NT2/D1 (cell line): ENCODE results near the gene SLC25A45.

Experiments
- DNase-seq: peaks from one replicate; pipeline ENCODE4 v3.0.0-alpha.2; 2011; ENCODE audit warnings: low read depth, low spot score
- H3K27me3 ChIP-seq: 2 replicates; pipeline ENCODE4 v1.6.0; 2011; ENCODE audit warnings: mild to moderate bottlenecking; ENCODE audit not compliant: insufficient read length, insufficient read depth
- H3K36me3 ChIP-seq: 2 replicates; pipeline ENCODE4 v1.6.1; 2011; ENCODE audit warnings: mild to moderate bottlenecking, low read length, mixed read lengths; ENCODE audit not compliant: insufficient read depth, insufficient read length
- H3K4me1 ChIP-seq: 2 replicates; pipeline ENCODE4 v1.5.1; 2011; ENCODE audit not compliant: insufficient read depth, insufficient read length
- H3K4me3 ChIP-seq: 2 replicates; pipeline ENCODE4 v1.5.1; 2011; ENCODE audit warnings: low read depth; ENCODE audit not compliant: insufficient read length
- H3K9ac ChIP-seq: 2 replicates; pipeline ENCODE4 v1.6.0; 2011; ENCODE audit warnings: low read depth; ENCODE audit not compliant: insufficient read length
- H3K9me3 ChIP-seq: 2 replicates; pipeline ENCODE4 v1.5.1; 2011; ENCODE audit warnings: mild to moderate bottlenecking, low read length; ENCODE audit not compliant: insufficient read depth
- SUZ12 ChIP-seq: IDR thresholded peaks from 2 replicates; pipeline ENCODE4 v1.6.1; 2011; ENCODE audit not compliant: insufficient read length, insufficient read depth; ENCODE audit errors: extremely low read depth
- YY1 ChIP-seq: IDR thresholded peaks from 2 replicates; pipeline ENCODE4 v1.6.1; 2011; ENCODE audit not compliant: insufficient read length, insufficient read depth
- ZNF274 ChIP-seq: IDR thresholded peaks from 2 replicates; pipeline ENCODE4 v1.6.1; 2011; ENCODE audit warnings: mild to moderate bottlenecking, low read depth, low read length

Gene SLC25A45

GRCh38 chr11:65393513-65394079, 11.2 kb upstream of the SLC25A45 start:
- peak overlapping the region; percentile 34 for H3K9ac ChIP-seq
- no peaks in the 10 kb centered on the region for H3K9me3 ChIP-seq
- no peaks in the 10 kb centered on the region for H3K27me3 ChIP-seq
- no peak for DNase-seq
- H3K4me3 ChIP-seq = no peak overlapping the region
- TF ChIP-seq ZNF274 (no peak), SUZ12 (no peak), YY1 (no peak)
- H3K4me1 ChIP-seq = peaks cover 41% of the 10 kb centered on the region
- H3K36me3 ChIP-seq = peaks cover 86% of the 10 kb centered on the region

- Histone ChIP-seq H3K9me3 (no peaks in the 10 kb centered on the region), H3K4me1 (peaks cover 43% of the 10 kb centered on the region), H3K27me3 (no peaks in the 10 kb centered on the region), H3K4me3 (no peak overlapping the region), H3K9ac (no peak overlapping the region), H3K36me3 (peaks cover 86% of the 10 kb centered on the region)
- TF ChIP-seq SUZ12 = no peak
- no peak for TF ChIP-seq YY1
- no peak for TF ChIP-seq ZNF274
- no peak for DNase-seq
Observed at GRCh38 chr11:65392899-65393298, 10.5 kb upstream of the SLC25A45 start.

- peaks cover 44% of the 10 kb centered on the region for H3K4me1 ChIP-seq
- TF ChIP-seq YY1 (no peak), SUZ12 (no peak), ZNF274 (no peak)
Observed at GRCh38 chr11:65392186-65392829, 9.9 kb upstream of the SLC25A45 start.

GRCh38 chr11:65390996-65391395, 8.6 kb upstream of the SLC25A45 start:
- peak; percentile 42 for DNase-seq
- no peak overlapping the region for H3K4me3 ChIP-seq
- no peak for TF ChIP-seq ZNF274
- TF ChIP-seq SUZ12 = no peak
- no peak for TF ChIP-seq YY1
- peaks cover 44% of the 10 kb centered on the region for H3K4me1 ChIP-seq
- no peaks in the 10 kb centered on the region for H3K27me3 ChIP-seq
- H3K9me3 ChIP-seq = no peaks in the 10 kb centered on the region
- H3K9ac ChIP-seq = peak overlapping the region; percentile 23
- peaks cover 72% of the 10 kb centered on the region for H3K36me3 ChIP-seq

More at GRCh38 chr11:65392186-65392829, 9.9 kb upstream of the SLC25A45 start:
- H3K9ac ChIP-seq = no peak overlapping the region
- no peaks in the 10 kb centered on the region for H3K27me3 ChIP-seq
- DNase-seq = no peak
- no peaks in the 10 kb centered on the region for H3K9me3 ChIP-seq
- peaks cover 86% of the 10 kb centered on the region for H3K36me3 ChIP-seq
- no peak overlapping the region for H3K4me3 ChIP-seq

GRCh38 chr11:65390099-65390941, 7.9 kb upstream of the SLC25A45 start:
- TF ChIP-seq ZNF274 = no peak
- no peak for TF ChIP-seq SUZ12
- no peak for TF ChIP-seq YY1
- no peak for DNase-seq
- H3K4me3 ChIP-seq = no peak overlapping the region

GRCh38 chr11:65389294-65389980, 7.0 kb upstream of the SLC25A45 start:
- H3K36me3 ChIP-seq = peaks cover 58% of the 10 kb centered on the region
- H3K27me3 ChIP-seq = no peaks in the 10 kb centered on the region
- peaks cover 46% of the 10 kb centered on the region for H3K4me1 ChIP-seq
- DNase-seq = no peak
- no peak overlapping the region for H3K9ac ChIP-seq
- no peak for TF ChIP-seq YY1
- TF ChIP-seq ZNF274 = no peak
- H3K9me3 ChIP-seq = no peaks in the 10 kb centered on the region
- H3K4me3 ChIP-seq = no peak overlapping the region

More at GRCh38 chr11:65390099-65390941, 7.9 kb upstream of the SLC25A45 start:
- H3K27me3 ChIP-seq = no peaks in the 10 kb centered on the region
- peak overlapping the region; percentile 37 for H3K9ac ChIP-seq
- peaks cover 44% of the 10 kb centered on the region for H3K4me1 ChIP-seq
- no peaks in the 10 kb centered on the region for H3K9me3 ChIP-seq
- peaks cover 66% of the 10 kb centered on the region for H3K36me3 ChIP-seq

- peaks cover 46% of the 10 kb centered on the region for H3K4me1 ChIP-seq
- H3K9me3 ChIP-seq = no peaks in the 10 kb centered on the region
- no peak overlapping the region for H3K4me3 ChIP-seq
- H3K9ac ChIP-seq = no peak overlapping the region
- no peaks in the 10 kb centered on the region for H3K27me3 ChIP-seq
- peaks cover 51% of the 10 kb centered on the region for H3K36me3 ChIP-seq
- TF ChIP-seq YY1 = no peak
- TF ChIP-seq SUZ12 = no peak
- TF ChIP-seq ZNF274 = no peak
- DNase-seq = no peak
Observed at GRCh38 chr11:65388731-65389130, 6.3 kb upstream of the SLC25A45 start.
